ENCODE results near the gene ANAPC1.
"Not testable (repeated sequence)": the region's sequence is repeated elsewhere in the genome, so short reads cannot be mapped to it uniquely, and the experiment has no call there.

Gene ANAPC1

GRCh38 chr2:111884592-111884964 is 585 bp upstream of the ANAPC1 start:
- DNase-seq: no peak
- TF ChIP-seq CTCF (IDR thresholded peaks at IDR 0.05): no peak
- H3K9me3 Mint-ChIP-seq: no peaks in the 10 kb centered on the region

GRCh38 chr2:111872806-111873205 is 11.2 kb downstream of the ANAPC1 start:
- H3K9me3 Mint-ChIP-seq; H3K27me3 Mint-ChIP-seq (ENCODE audit: low read depth, poor library complexity); H3K27ac Mint-ChIP-seq; H3K4me1 Mint-ChIP-seq; H3K4me3 Mint-ChIP-seq; DNase-seq: not testable (repeated sequence)
- peaks cover 53% of the 10 kb centered on the region for H3K36me3 Mint-ChIP-seq (ENCODE audit: low read depth)

More at GRCh38 chr2:111884592-111884964, 585 bp upstream of the ANAPC1 start:
- Mint-ChIP-seq H3K4me1 (peaks cover 20% of the 10 kb centered on the region), H3K4me3 (peak overlapping the region; percentile 99), H3K27me3 (ENCODE audit: low read depth, poor library complexity) (no peaks in the 10 kb centered on the region), H3K27ac (peak overlapping the region; percentile 91), H3K36me3 (ENCODE audit: low read depth) (peaks cover 5% of the 10 kb centered on the region)

- H3K4me3 Mint-ChIP-seq; H3K27ac Mint-ChIP-seq; DNase-seq; H3K27me3 Mint-ChIP-seq (ENCODE audit: low read depth, poor library complexity); H3K9me3 Mint-ChIP-seq; H3K4me1 Mint-ChIP-seq: not testable (repeated sequence)
- H3K36me3 Mint-ChIP-seq (ENCODE audit: low read depth): peaks cover 49% of the 10 kb centered on the region
Measured at GRCh38 chr2:111865124-111865523, 18.9 kb downstream of the ANAPC1 start.

GRCh38 chr2:111860005-111860404 is 24.0 kb downstream of the ANAPC1 start:
- not testable (repeated sequence) for H3K4me3 Mint-ChIP-seq; H3K27ac Mint-ChIP-seq; H3K9me3 Mint-ChIP-seq; DNase-seq; H3K4me1 Mint-ChIP-seq; H3K27me3 Mint-ChIP-seq (ENCODE audit: low read depth, poor library complexity)
- H3K36me3 Mint-ChIP-seq (ENCODE audit: low read depth): peaks cover 46% of the 10 kb centered on the region

GRCh38 chr2:111852544-111852943 is 31.4 kb downstream of the ANAPC1 start:
- H3K9me3 Mint-ChIP-seq; H3K4me1 Mint-ChIP-seq; H3K27me3 Mint-ChIP-seq (ENCODE audit: low read depth, poor library complexity); DNase-seq; H3K27ac Mint-ChIP-seq; H3K4me3 Mint-ChIP-seq: not testable (repeated sequence)
- H3K36me3 Mint-ChIP-seq (ENCODE audit: low read depth): peaks cover 57% of the 10 kb centered on the region

GRCh38 chr2:111850646-111851045 is 33.3 kb downstream of the ANAPC1 start:
- H3K36me3 Mint-ChIP-seq (ENCODE audit: low read depth): peaks cover 52% of the 10 kb centered on the region
- not testable (repeated sequence) for H3K4me3 Mint-ChIP-seq; H3K27me3 Mint-ChIP-seq (ENCODE audit: low read depth, poor library complexity); H3K27ac Mint-ChIP-seq; H3K4me1 Mint-ChIP-seq; H3K9me3 Mint-ChIP-seq
- TF ChIP-seq CTCF (IDR thresholded peaks at IDR 0.05): peak; percentile 36
- peak; percentile 44 for DNase-seq

GRCh38 chr2:111839625-111840282 is 44.2 kb downstream of the ANAPC1 start:
- H3K4me3 Mint-ChIP-seq; H3K27ac Mint-ChIP-seq; DNase-seq; H3K27me3 Mint-ChIP-seq (ENCODE audit: low read depth, poor library complexity); H3K4me1 Mint-ChIP-seq; H3K9me3 Mint-ChIP-seq: not testable (repeated sequence)
- peaks cover 50% of the 10 kb centered on the region for H3K36me3 Mint-ChIP-seq (ENCODE audit: low read depth)

GRCh38 chr2:111838992-111839391 is 45.0 kb downstream of the ANAPC1 start:
- not testable (repeated sequence) for H3K9me3 Mint-ChIP-seq; H3K27me3 Mint-ChIP-seq (ENCODE audit: low read depth, poor library complexity); DNase-seq; H3K4me1 Mint-ChIP-seq; H3K4me3 Mint-ChIP-seq
- H3K27ac Mint-ChIP-seq: peak overlapping the region; percentile 87
- H3K36me3 Mint-ChIP-seq (ENCODE audit: low read depth): peaks cover 58% of the 10 kb centered on the region

- peaks cover 60% of the 10 kb centered on the region for H3K36me3 Mint-ChIP-seq (ENCODE audit: low read depth)
- not testable (repeated sequence) for DNase-seq; H3K27me3 Mint-ChIP-seq (ENCODE audit: low read depth, poor library complexity); H3K9me3 Mint-ChIP-seq; H3K4me1 Mint-ChIP-seq; H3K4me3 Mint-ChIP-seq; H3K27ac Mint-ChIP-seq
Measured at GRCh38 chr2:111834221-111834620, 49.8 kb downstream of the ANAPC1 start.

GRCh38 chr2:111830479-111830878 is 53.5 kb downstream of the ANAPC1 start:
- not testable (repeated sequence) for H3K4me1 Mint-ChIP-seq; DNase-seq; H3K27ac Mint-ChIP-seq; H3K9me3 Mint-ChIP-seq; H3K4me3 Mint-ChIP-seq; H3K27me3 Mint-ChIP-seq (ENCODE audit: low read depth, poor library complexity)
- H3K36me3 Mint-ChIP-seq (ENCODE audit: low read depth): peaks cover 76% of the 10 kb centered on the region

GRCh38 chr2:111828217-111828766 is 55.7 kb downstream of the ANAPC1 start:
- H3K27ac Mint-ChIP-seq; DNase-seq; H3K4me3 Mint-ChIP-seq; H3K4me1 Mint-ChIP-seq; H3K9me3 Mint-ChIP-seq; H3K27me3 Mint-ChIP-seq (ENCODE audit: low read depth, poor library complexity): not testable (repeated sequence)
- peaks cover 75% of the 10 kb centered on the region for H3K36me3 Mint-ChIP-seq (ENCODE audit: low read depth)

GRCh38 chr2:111812970-111813622 is 70.9 kb downstream of the ANAPC1 start:
- H3K4me1 Mint-ChIP-seq; H3K9me3 Mint-ChIP-seq; H3K27ac Mint-ChIP-seq; H3K4me3 Mint-ChIP-seq; H3K27me3 Mint-ChIP-seq (ENCODE audit: low read depth, poor library complexity); H3K36me3 Mint-ChIP-seq (ENCODE audit: low read depth); DNase-seq: not testable (repeated sequence)

- not testable (repeated sequence) for H3K9me3 Mint-ChIP-seq; H3K4me3 Mint-ChIP-seq; H3K27ac Mint-ChIP-seq; H3K4me1 Mint-ChIP-seq; DNase-seq; H3K27me3 Mint-ChIP-seq (ENCODE audit: low read depth, poor library complexity)
- peaks cover 15% of the 10 kb centered on the region for H3K36me3 Mint-ChIP-seq (ENCODE audit: low read depth)
Measured at GRCh38 chr2:111790633-111791032, 93.4 kb downstream of the ANAPC1 start.

All from nephron progenitor cell (in vitro differentiated cells).